Measurements from ENCODE around the gene COPZ1.
A peak's percentile ranks its signal among the peaks of the same experiment; 100 is the strongest.
"Not testable (repeated sequence)": the region's sequence is repeated elsewhere in the genome, so short reads cannot be mapped to it uniquely, and the experiment has no call there.

The COPZ1 gene

GRCh38 chr12:54324617-54325441, at the start of gene COPZ1:
Gene COPZ1, plus strand, starts transcription at chr12:54325131. Its CDS starts 33 bp downstream, at chr12:54325164.
- Histone ChIP-seq H3K36me3 (ENCODE audit: control insufficient read depth in 2 of 2, insufficient read depth in 2 of 2, low read length in 2 of 2) (no peaks in the 10 kb centered on the region), H3K4me3 (ENCODE audit: low read length in 2 of 2) (peak within 1 kb of the TSS; percentile 89 to 98), H3K9me3 (ENCODE audit: control insufficient read depth in 2 of 2, low read length in 2 of 2) (no peaks in the 10 kb centered on the region), H3K27me3 (ENCODE audit: control insufficient read depth in 1 of 2, insufficient read depth in 2 of 2, low read length in 2 of 2) (no peaks in the 10 kb centered on the region), H3K9ac (ENCODE audit: low read length in 2 of 2) (peak within 1 kb of the TSS; percentile 92 to 98), H3K27ac (ENCODE audit: low read length) (peak within 1 kb of the TSS; percentile 82), H3K4me1 (ENCODE audit: control insufficient read depth, insufficient read depth, low read length) (peaks cover 9% of the 10 kb centered on the region)

DNA sequence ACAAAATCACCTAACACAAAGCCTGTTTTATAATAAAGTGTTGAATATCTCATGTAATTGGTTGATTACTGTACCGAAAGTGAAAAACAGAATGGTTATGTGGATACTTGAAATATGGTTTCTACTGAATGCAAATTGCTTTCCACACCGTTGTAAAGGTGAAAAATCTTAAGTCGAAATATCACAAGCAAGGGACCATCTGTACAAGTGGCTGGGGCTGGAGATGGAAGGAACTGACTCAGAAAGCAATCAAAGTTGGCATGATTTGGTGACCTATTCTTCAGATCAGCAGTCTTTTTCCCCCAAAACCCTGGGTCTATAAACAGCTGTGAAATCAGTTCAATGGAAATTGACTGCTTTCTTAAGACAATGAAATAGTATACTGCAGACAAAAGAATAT, 48.6 kb upstream of the COPZ1 start:
- peaks cover 0 to 3% of the 10 kb centered on the region in 2 donors for H3K36me3 ChIP-seq (ENCODE audit: control insufficient read depth in 2 of 2, insufficient read depth in 2 of 2, low read length in 2 of 2)
- H3K9ac ChIP-seq (ENCODE audit: low read length in 2 of 2) = peak overlapping the region in 1 of 2 donors; percentile 7
- no peak overlapping the region for H3K27ac ChIP-seq (ENCODE audit: low read length)
- no peaks in the 10 kb centered on the region for H3K27me3 ChIP-seq (ENCODE audit: control insufficient read depth in 1 of 2, insufficient read depth in 2 of 2, low read length in 2 of 2)
- H3K4me1 ChIP-seq (ENCODE audit: control insufficient read depth, insufficient read depth, low read length) = peaks cover 10% of the 10 kb centered on the region
- H3K9me3 ChIP-seq (ENCODE audit: control insufficient read depth in 2 of 2, low read length in 2 of 2) = no peaks in the 10 kb centered on the region
- no peak overlapping the region for H3K4me3 ChIP-seq (ENCODE audit: low read length in 2 of 2)

GRCh38 chr12:54277823-54278276, 47.1 kb upstream of the COPZ1 start:
- H3K4me3 ChIP-seq (ENCODE audit: low read length in 2 of 2) = peak overlapping the region in 1 of 2 donors; percentile 100
- peak overlapping the region; percentile 91 for H3K27ac ChIP-seq (ENCODE audit: low read length)

GRCh38 chr12:54279227-54279631, 45.7 kb upstream of the COPZ1 start:
- Histone ChIP-seq H3K27me3 (ENCODE audit: control insufficient read depth in 1 of 2, insufficient read depth in 2 of 2, low read length in 2 of 2) (no peaks in the 10 kb centered on the region), H3K9ac (ENCODE audit: low read length in 2 of 2) (peak overlapping the region; percentile 77 to 96), H3K36me3 (ENCODE audit: control insufficient read depth in 2 of 2, insufficient read depth in 2 of 2, low read length in 2 of 2) (peaks cover 19 to 27% of the 10 kb centered on the region in 2 donors), H3K4me1 (ENCODE audit: control insufficient read depth, insufficient read depth, low read length) (peaks cover 32% of the 10 kb centered on the region), H3K4me3 (ENCODE audit: low read length in 2 of 2) (peak overlapping the region; percentile 72 to 100), H3K27ac (ENCODE audit: low read length) (peak overlapping the region; percentile 91), H3K9me3 (ENCODE audit: control insufficient read depth in 2 of 2, low read length in 2 of 2) (no peaks in the 10 kb centered on the region)

More at GRCh38 chr12:54277823-54278276, 47.1 kb upstream of the COPZ1 start:
- no peaks in the 10 kb centered on the region for H3K9me3 ChIP-seq (ENCODE audit: control insufficient read depth in 2 of 2, low read length in 2 of 2)
- peak overlapping the region; percentile 22 to 77 for H3K9ac ChIP-seq (ENCODE audit: low read length in 2 of 2)
- peaks cover 22% of the 10 kb centered on the region for H3K4me1 ChIP-seq (ENCODE audit: control insufficient read depth, insufficient read depth, low read length)
- H3K27me3 ChIP-seq (ENCODE audit: control insufficient read depth in 1 of 2, insufficient read depth in 2 of 2, low read length in 2 of 2) = no peaks in the 10 kb centered on the region
- H3K36me3 ChIP-seq (ENCODE audit: control insufficient read depth in 2 of 2, insufficient read depth in 2 of 2, low read length in 2 of 2) = peaks cover 9 to 13% of the 10 kb centered on the region in 2 donors

DNA sequence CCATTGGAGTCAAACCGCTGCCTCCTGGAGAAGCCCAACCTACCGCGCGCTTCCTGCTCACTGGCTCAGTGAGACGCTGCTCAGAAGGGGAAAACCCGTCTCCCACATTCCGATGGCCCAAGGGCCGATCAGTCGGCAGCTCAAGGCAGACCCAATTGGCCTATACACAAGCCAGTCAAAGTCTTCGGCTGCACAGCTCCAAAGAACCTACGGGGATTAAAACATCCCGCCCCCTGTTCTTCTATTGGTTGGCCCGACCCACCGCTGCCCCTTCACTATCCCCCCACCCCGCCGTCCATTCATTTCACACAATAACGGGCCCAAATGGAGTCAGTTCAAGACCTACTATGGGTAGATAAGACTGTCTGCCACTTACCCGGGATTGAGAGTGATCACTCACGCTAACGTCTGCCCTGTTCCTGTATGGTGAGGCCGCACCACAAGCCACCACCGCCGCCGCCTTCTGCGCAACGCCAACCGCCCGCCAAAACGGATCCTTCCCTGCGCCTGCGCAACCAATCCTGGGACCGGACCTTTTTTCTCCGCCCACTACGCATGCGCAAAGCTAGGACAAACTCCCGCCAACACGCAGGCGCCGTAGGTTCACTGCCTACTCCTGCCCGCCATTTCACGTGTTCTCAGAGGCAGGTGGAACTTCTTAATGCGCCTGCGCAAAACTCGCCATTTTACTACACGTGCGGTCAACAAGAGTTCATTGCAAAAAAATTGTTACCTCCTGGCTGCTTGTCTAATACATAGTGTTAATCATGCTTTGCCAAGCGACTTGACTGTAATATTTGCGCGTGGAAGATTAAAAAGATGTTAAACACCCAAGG, 45.1 kb upstream of the COPZ1 start, which contains the start of gene CBX5:
Gene CBX5, minus strand, starts transcription at position 491 of the 836 bp plus-strand sequence. CDS start 22,472 bp downstream, outside the sequence.
- peaks cover 32% of the 10 kb centered on the region for H3K4me1 ChIP-seq (ENCODE audit: control insufficient read depth, insufficient read depth, low read length)
- peak within 1 kb of the TSS; percentile 91 for H3K27ac ChIP-seq (ENCODE audit: low read length)

DNA sequence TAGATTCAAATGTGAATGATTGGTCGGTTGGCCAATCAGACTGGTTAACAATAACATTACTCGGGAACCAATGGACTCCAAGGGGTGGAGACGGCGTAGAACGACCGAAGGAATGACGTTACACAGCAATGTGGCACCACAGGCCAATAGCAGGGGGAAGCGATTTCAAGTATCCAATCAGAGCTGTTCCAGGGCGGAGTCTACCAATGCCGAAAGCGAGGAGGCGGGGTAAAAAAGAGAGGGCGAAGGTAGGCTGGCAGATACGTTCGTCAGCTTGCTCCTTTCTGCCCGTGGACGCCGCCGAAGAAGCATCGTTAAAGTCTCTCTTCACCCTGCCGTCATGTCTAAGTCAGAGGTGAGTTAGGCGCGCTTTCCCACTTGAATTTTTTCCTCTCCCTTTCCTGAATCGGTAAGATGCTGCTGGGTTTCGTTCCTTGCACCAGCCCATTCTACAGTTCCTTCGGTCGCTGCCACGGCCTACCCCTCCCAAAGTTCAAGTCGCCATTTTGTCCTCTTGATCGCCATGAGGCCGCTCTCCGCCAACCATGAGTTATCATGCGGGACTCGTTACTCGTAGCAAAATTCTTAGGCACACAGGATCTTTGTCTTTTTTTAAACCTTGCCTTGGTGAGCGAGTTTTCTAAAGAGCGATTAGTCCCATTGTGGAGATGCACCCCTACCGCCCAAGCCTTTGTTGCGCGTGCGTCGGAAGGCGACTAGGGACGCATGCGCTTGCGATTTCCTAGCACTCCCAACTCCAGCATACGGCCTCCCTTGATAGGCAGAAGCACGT, 44.3 kb upstream of the COPZ1 start, which contains the start of gene HNRNPA1:
Gene HNRNPA1, plus strand, starts transcription at position 259 of the 793 bp plus-strand sequence. Its CDS starts 82 bp downstream, at position 341.
- peaks cover 34% of the 10 kb centered on the region for H3K4me1 ChIP-seq (ENCODE audit: control insufficient read depth, insufficient read depth, low read length)

More for the DNA sequence above, 45.1 kb upstream of the COPZ1 start, which contains the start of gene CBX5:
- Histone ChIP-seq H3K9me3 (ENCODE audit: control insufficient read depth in 2 of 2, low read length in 2 of 2) (no peaks in the 10 kb centered on the region), H3K27me3 (ENCODE audit: control insufficient read depth in 1 of 2, insufficient read depth in 2 of 2, low read length in 2 of 2) (no peaks in the 10 kb centered on the region), H3K9ac (ENCODE audit: low read length in 2 of 2) (peak within 1 kb of the TSS; percentile 96 to 98), H3K4me3 (ENCODE audit: low read length in 2 of 2) (peak within 1 kb of the TSS; percentile 86 to 100), H3K36me3 (ENCODE audit: control insufficient read depth in 2 of 2, insufficient read depth in 2 of 2, low read length in 2 of 2) (peaks cover 21 to 30% of the 10 kb centered on the region in 2 donors)

GRCh38 chr12:54281261-54281638, 43.7 kb upstream of the COPZ1 start:
- H3K36me3 ChIP-seq (ENCODE audit: control insufficient read depth in 2 of 2, insufficient read depth in 2 of 2, low read length in 2 of 2) = peaks cover 32 to 38% of the 10 kb centered on the region in 2 donors
- peak overlapping the region; percentile 96 to 98 for H3K9ac ChIP-seq (ENCODE audit: low read length in 2 of 2)
- H3K27me3 ChIP-seq (ENCODE audit: control insufficient read depth in 1 of 2, insufficient read depth in 2 of 2, low read length in 2 of 2); H3K9me3 ChIP-seq (ENCODE audit: control insufficient read depth in 2 of 2, low read length in 2 of 2): not testable (repeated sequence)
- H3K27ac ChIP-seq (ENCODE audit: low read length) = peak overlapping the region; percentile 91
- peak overlapping the region; percentile 86 to 100 for H3K4me3 ChIP-seq (ENCODE audit: low read length in 2 of 2)
- peaks cover 40% of the 10 kb centered on the region for H3K4me1 ChIP-seq (ENCODE audit: control insufficient read depth, insufficient read depth, low read length)

More for the DNA sequence above, 44.3 kb upstream of the COPZ1 start, which contains the start of gene HNRNPA1:
- H3K27ac ChIP-seq (ENCODE audit: low read length) = peak within 1 kb of the TSS; percentile 91
- no peaks in the 10 kb centered on the region for H3K9me3 ChIP-seq (ENCODE audit: control insufficient read depth in 2 of 2, low read length in 2 of 2)
- H3K9ac ChIP-seq (ENCODE audit: low read length in 2 of 2) = peak within 1 kb of the TSS; percentile 96 to 98
- H3K4me3 ChIP-seq (ENCODE audit: low read length in 2 of 2) = peak within 1 kb of the TSS; percentile 86 to 100
- peaks cover 26 to 32% of the 10 kb centered on the region in 2 donors for H3K36me3 ChIP-seq (ENCODE audit: control insufficient read depth in 2 of 2, insufficient read depth in 2 of 2, low read length in 2 of 2)
- H3K27me3 ChIP-seq (ENCODE audit: control insufficient read depth in 1 of 2, insufficient read depth in 2 of 2, low read length in 2 of 2) = no peaks in the 10 kb centered on the region

DNA sequence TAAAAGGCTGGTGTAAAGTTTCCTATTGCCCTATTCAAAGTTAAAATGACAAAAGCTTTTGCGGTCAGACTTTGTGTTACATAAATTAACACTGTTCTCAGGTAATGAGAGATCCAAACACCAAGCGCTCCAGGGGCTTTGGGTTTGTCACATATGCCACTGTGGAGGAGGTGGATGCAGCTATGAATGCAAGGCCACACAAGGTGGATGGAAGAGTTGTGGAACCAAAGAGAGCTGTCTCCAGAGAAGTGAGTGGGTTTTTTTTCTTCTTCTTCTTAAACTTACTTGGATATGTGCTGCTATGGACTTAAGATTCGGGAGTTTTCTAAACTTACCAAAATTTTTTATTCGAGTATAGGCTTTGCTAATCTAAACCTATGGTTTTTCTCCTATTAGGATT, 43.2 kb upstream of the COPZ1 start:
- Histone ChIP-seq H3K4me1 (ENCODE audit: control insufficient read depth, insufficient read depth, low read length) (peaks cover 40% of the 10 kb centered on the region), H3K9ac (ENCODE audit: low read length in 2 of 2) (peak overlapping the region; percentile 96 to 98), H3K36me3 (ENCODE audit: control insufficient read depth in 2 of 2, insufficient read depth in 2 of 2, low read length in 2 of 2) (peaks cover 33 to 42% of the 10 kb centered on the region in 2 donors), H3K27ac (ENCODE audit: low read length) (peak overlapping the region; percentile 91), H3K4me3 (ENCODE audit: low read length in 2 of 2) (peak overlapping the region; percentile 86 to 100)
- not testable (repeated sequence) for H3K9me3 ChIP-seq (ENCODE audit: control insufficient read depth in 2 of 2, low read length in 2 of 2); H3K27me3 ChIP-seq (ENCODE audit: control insufficient read depth in 1 of 2, insufficient read depth in 2 of 2, low read length in 2 of 2)

DNA sequence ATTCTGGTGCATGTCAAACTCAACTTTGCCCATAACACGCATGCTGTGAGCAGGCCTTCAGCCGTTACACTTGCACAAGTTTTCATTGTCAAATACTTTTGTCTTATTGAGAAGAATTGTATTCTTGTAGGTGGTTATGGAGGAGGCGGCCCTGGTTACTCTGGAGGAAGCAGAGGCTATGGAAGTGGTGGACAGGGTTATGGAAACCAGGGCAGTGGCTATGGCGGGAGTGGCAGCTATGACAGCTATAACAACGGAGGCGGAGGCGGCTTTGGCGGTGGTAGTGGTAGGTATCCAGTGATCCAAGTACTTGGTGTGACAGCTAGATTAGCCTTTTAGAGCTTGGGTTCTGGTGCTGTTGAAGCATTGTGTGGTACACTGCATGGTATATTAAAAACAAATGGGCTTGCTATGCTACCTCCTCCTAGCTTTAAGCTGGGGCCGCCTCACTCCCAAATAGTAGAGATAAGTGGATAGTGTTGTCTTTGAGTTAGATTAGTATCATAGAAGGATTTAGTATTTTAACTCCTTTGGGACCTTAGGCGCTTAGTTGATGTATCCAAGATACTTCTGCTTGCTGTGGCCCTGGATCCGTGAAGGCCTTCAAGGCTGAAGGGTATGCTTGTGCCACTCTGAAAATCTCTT, 41.9 kb upstream of the COPZ1 start:
- H3K36me3 ChIP-seq (ENCODE audit: control insufficient read depth in 2 of 2, insufficient read depth in 2 of 2, low read length in 2 of 2) = peaks cover 44 to 54% of the 10 kb centered on the region in 2 donors
- H3K4me1 ChIP-seq (ENCODE audit: control insufficient read depth, insufficient read depth, low read length) = peaks cover 35% of the 10 kb centered on the region
- H3K27me3 ChIP-seq (ENCODE audit: control insufficient read depth in 1 of 2, insufficient read depth in 2 of 2, low read length in 2 of 2) = no peaks in the 10 kb centered on the region
- no peak overlapping the region for H3K27ac ChIP-seq (ENCODE audit: low read length)
- H3K9ac ChIP-seq (ENCODE audit: low read length in 2 of 2) = peak overlapping the region; percentile 1 to 29
- H3K4me3 ChIP-seq (ENCODE audit: low read length in 2 of 2) = peak overlapping the region in 1 of 2 donors; percentile 30
- H3K9me3 ChIP-seq (ENCODE audit: control insufficient read depth in 2 of 2, low read length in 2 of 2) = no peaks in the 10 kb centered on the region

Measured in stomach smooth muscle (tissue), 2 donors.